WTC11 (cell line): ENCODE results near the gene KRAS. TPM values are rescaled to one million over a fixed set of nuclear protein-coding genes. Genes with fewer than 3 reads are reported as not detected.

Experiments used
- ATAC-seq: fragments of 200-7000 bp; cut with Tn5 transposase; 2 replicates; pipeline ENCODE4 v1.10.0; 2021; ENCODE audit warnings: mild to moderate bottlenecking, moderate library complexity
- CTCF ChIA-PET: fragments of 300-600 bp; sonication (Branson Sonifier 250); formaldehyde crosslinking; loops from one replicate; lab custom pipeline; 2021; ENCODE audit warnings: antibody characterized with exemption; lab: Charles Lee
- POLR2A ChIA-PET: fragments of 350-600 bp; sonication (Branson Sonifier 250); formaldehyde crosslinking; loops from one replicate; lab custom pipeline; 2021; ENCODE audit warnings: antibody characterized with exemption; lab: Charles Lee
- DNase-seq: peaks from one replicate; pipeline ENCODE4 v3.0.0; 2021; ENCODE audit warnings: low spot score
- H3K27ac Mint-ChIP-seq: 2 replicates; pipeline ENCODE4 v1.8.0; 2021; ENCODE audit warnings: mixed read lengths
- H3K27me3 Mint-ChIP-seq: 2 replicates; pipeline ENCODE4 v1.8.0; 2021; ENCODE audit warnings: low read depth, mild to moderate bottlenecking, moderate library complexity, mixed read lengths
- H3K36me3 Mint-ChIP-seq: 2 replicates; pipeline ENCODE4 v1.8.0; 2021; ENCODE audit warnings: mixed read lengths
- H3K4me1 Mint-ChIP-seq: 2 replicates; pipeline ENCODE4 v1.8.0; 2022; ENCODE audit warnings: mixed read lengths
- H3K4me3 Mint-ChIP-seq: 2 replicates; pipeline ENCODE4 v1.8.0; 2021; ENCODE audit warnings: mild to moderate bottlenecking, moderate library complexity, mixed read lengths
- H3K9me3 Mint-ChIP-seq: 2 replicates; pipeline ENCODE4 v1.8.0; 2021; ENCODE audit warnings: mixed read lengths
- AFF4 ChIP-seq: sonication (generic); formaldehyde crosslinking; IDR thresholded peaks from 2 replicates; pipeline ENCODE4 v1.8.1; 2023; ENCODE audit warnings: mild to moderate bottlenecking, missing genetic modification reagents, borderline replicate concordance
- ATF2 ChIP-seq: sonication (generic); formaldehyde crosslinking; IDR thresholded peaks from 2 replicates; pipeline ENCODE4 v1.8.1; 2022; ENCODE audit warnings: low read depth, missing genetic modification reagents, borderline replicate concordance
- IRF1 ChIP-seq: sonication (generic); formaldehyde crosslinking; IDR thresholded peaks from 2 replicates; pipeline ENCODE4 v1.8.0; 2023; ENCODE audit warnings: missing genetic modification reagents
- JUN ChIP-seq: sonication (generic); formaldehyde crosslinking; IDR thresholded peaks from 2 replicates; pipeline ENCODE4 v1.8.0; 2023; ENCODE audit warnings: mild to moderate bottlenecking, missing genetic modification reagents
- NFE2L1 ChIP-seq: sonication (generic); formaldehyde crosslinking; IDR thresholded peaks from 2 replicates; pipeline ENCODE4 v1.8.1; 2023; ENCODE audit warnings: missing genetic modification reagents
- TEAD4 ChIP-seq: sonication (generic); formaldehyde crosslinking; IDR thresholded peaks from 2 replicates; pipeline ENCODE4 v1.8.0; 2022; ENCODE audit warnings: mild to moderate bottlenecking, missing genetic modification reagents
- USF1 ChIP-seq: sonication (generic); formaldehyde crosslinking; IDR thresholded peaks from 2 replicates; pipeline ENCODE4 v1.8.0; 2022; ENCODE audit warnings: mild to moderate bottlenecking, missing genetic modification reagents
- USF2 ChIP-seq: sonication (generic); formaldehyde crosslinking; IDR thresholded peaks from 2 replicates; pipeline ENCODE4 v1.8.1; 2023; ENCODE audit warnings: mild to moderate bottlenecking, missing genetic modification reagents, moderate library complexity
- ZNF138 ChIP-seq: sonication (generic); formaldehyde crosslinking; conservative IDR thresholded peaks from 2 replicates; pipeline ENCODE4 v1.8.1; 2022; ENCODE audit warnings: mild to moderate bottlenecking, moderate library complexity, missing genetic modification reagents
- ZNF416 ChIP-seq: fragments of 250-450 bp; sonication (Bioruptor Pico); IDR thresholded peaks from 2 replicates; pipeline ENCODE4 v1.9.0; 2021; ENCODE audit warnings: mild to moderate bottlenecking, inconsistent platforms
- ZSCAN18 ChIP-seq: fragments of 250-450 bp; sonication (Bioruptor Pico); IDR thresholded peaks from 2 replicates; pipeline ENCODE4 v2.1.2; 2022; ENCODE audit warnings: mild to moderate bottlenecking, moderate library complexity
- total RNA-seq: library from RNA; stranded (reverse); gene quantifications from 3 replicates; pipeline ENCODE4 v1.2.3, GENCODE V29; 2021

Gene KRAS
- total RNA-seq, 1 experiment from 2014 or later, result 66.2 TPM

- TF ChIP-seq ZSCAN18 (CRISPR knock-in tag) (no peak), NFE2L1 (CRISPR knock-in tag) (no peak), ZNF138 (CRISPR knock-in tag) (no peak), JUN (CRISPR knock-in tag) (no peak), TEAD4 (no peak), ATF2 (CRISPR knock-in tag) (no peak)
Observed at GRCh38 chr12:25257590-25258324, 7.0 kb upstream of the KRAS start (continued).

- Mint-ChIP-seq H3K36me3 (peaks cover 2% of the 10 kb centered on the region; the same call in 1 of the 2 replicates), H3K27me3 (peaks cover 18% of the 10 kb centered on the region), H3K9me3 (peaks cover 10% of the 10 kb centered on the region), H3K4me3 (no peak overlapping the region; the same call in 1 of the 2 replicates), H3K4me1 (peaks cover 34% of the 10 kb centered on the region), H3K27ac (peak overlapping the region; percentile 86)
- POLR2A ChIA-PET, result no interaction called here
- DNase-seq (no peak), ATAC-seq (peak; percentile 78)
- CTCF ChIA-PET, result interaction anchor here (0.9 to 1.6 kb wide), 2 partner anchors 8 to 16 kb away, joined by 3 to 11 read pairs; no protein-coding TSS in a partner anchor
- TF ChIP-seq ZNF416 (no peak), IRF1 (CRISPR knock-in tag) (no peak), ATF2 (CRISPR knock-in tag) (no peak), USF1 (CRISPR knock-in tag) (peak; percentile 78), USF2 (CRISPR knock-in tag) (peak; percentile 86), AFF4 (CRISPR knock-in tag) (no peak)
Observed at GRCh38 chr12:25256826-25257225, 6.1 kb upstream of the KRAS start.
